ENCODE measurements around the gene STAP2.
"Not testable (repeated sequence)": the region's sequence is repeated elsewhere in the genome, so short reads cannot be mapped to it uniquely, and the experiment has no call there.

The STAP2 gene

DNA sequence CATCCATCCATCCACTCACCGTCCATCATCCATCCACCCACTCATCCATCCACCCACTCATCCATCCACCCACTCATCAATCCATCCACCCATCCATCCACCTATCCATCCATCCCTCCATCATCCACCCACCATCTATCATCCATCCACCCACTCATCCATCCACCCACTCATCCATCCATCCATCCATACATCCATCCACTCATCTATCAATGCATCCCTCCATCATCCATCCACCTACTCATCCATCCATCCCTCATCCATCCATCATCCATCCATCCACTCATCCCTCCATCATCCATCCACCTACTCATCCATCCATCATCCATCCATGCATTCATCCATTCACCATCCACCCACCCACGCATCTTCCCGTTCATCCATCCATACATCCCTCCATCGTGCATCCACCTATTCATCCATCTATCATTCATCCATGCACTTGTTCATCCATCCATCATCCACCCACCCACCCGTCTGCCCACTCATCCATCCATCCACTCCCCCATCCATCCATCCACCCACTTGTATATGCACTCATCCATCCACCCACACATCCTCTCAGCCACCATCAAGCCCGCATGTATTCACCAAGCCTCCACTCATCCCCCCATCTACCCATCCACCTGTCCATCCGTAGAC is 3.6 kb downstream of the STAP2 start:
- no peaks in the 10 kb centered on the region for H3K36me3 ChIP-seq (ENCODE audit: control insufficient read depth, insufficient read depth, low read length, severe bottlenecking)
- H3K9me3 ChIP-seq (ENCODE audit: control insufficient read depth, low read length): no peaks in the 10 kb centered on the region
- no peak for DNase-seq (ENCODE audit: low read depth)
- peaks cover 5% of the 10 kb centered on the region for H3K4me1 ChIP-seq (ENCODE audit: control insufficient read depth, insufficient read depth, low read length)
- H3K27me3 ChIP-seq (replicated peaks; ENCODE audit: control insufficient read depth, insufficient read depth, low read length): no peaks in the 10 kb centered on the region
- H3K4me3 ChIP-seq (ENCODE audit: low read length): no peak overlapping the region
- H3K9ac ChIP-seq (ENCODE audit: low read length): no peak overlapping the region

DNA sequence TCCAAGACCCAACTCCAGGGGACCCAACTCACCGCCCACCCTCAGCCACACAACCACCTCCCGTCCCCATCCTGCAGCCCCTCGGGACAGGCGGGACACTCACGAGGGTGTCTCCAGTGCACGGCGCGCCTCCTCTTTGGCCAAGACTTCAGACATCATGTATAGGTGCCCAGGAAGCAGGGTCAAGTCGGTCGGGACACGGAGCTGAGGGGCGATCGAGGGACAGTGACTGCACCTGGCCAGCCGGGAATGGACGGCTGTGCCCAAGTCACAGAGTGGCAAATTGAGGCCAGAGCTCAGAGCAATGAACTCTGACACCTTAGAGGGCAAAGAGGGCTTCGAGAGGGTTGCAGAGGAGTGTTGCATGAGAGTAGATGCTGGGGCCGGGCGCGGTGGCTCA is 8.8 kb downstream of the STAP2 start:
- H3K9ac ChIP-seq (ENCODE audit: low read length): no peak overlapping the region
- no peaks in the 10 kb centered on the region for H3K36me3 ChIP-seq (ENCODE audit: control insufficient read depth, insufficient read depth, low read length, severe bottlenecking)
- no peak for DNase-seq (ENCODE audit: low read depth)
- H3K4me3 ChIP-seq (ENCODE audit: low read length): no peak overlapping the region
- H3K27me3 ChIP-seq (replicated peaks; ENCODE audit: control insufficient read depth, insufficient read depth, low read length): peaks cover 20% of the 10 kb centered on the region
- no peaks in the 10 kb centered on the region for H3K9me3 ChIP-seq (ENCODE audit: control insufficient read depth, low read length)
- H3K4me1 ChIP-seq (ENCODE audit: control insufficient read depth, insufficient read depth, low read length): no peaks in the 10 kb centered on the region

DNA sequence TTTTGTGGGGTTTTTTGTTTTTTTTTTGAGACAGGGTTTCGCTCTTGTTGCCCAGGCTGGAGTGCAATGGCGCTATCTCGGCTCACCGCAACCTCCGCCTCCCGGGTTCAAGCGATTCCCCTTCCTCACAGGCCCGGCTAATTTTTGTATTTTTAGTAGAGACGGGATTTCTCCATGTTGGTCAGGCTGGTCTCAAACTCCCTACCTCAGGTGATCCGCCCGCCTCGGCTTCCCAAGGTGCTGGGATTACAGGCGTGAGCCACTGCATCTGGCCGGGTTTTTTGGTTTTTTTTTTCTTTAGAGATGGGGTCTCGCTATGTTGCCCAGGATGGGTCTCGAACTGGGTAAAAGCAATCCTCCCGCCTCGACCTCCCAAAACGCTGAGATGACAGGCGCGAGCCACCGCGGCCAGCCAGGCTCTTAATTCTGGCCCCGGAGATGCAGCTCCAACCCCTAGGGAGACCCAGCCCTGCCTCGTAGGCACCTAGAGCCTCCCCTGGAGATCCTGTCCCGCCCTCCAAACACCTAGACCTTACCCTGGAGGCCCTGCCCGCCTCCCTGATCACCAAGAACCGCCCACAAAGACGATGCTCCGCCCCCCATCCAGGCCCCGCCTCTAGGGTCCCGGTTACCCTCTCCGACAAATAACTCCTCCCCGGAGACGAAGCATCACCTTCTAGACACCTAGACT is 9.5 kb downstream of the STAP2 start:
- Histone ChIP-seq H3K4me3 (ENCODE audit: low read length) (peak overlapping the region; percentile 66), H3K27me3 (replicated peaks; ENCODE audit: control insufficient read depth, insufficient read depth, low read length) (peaks cover 20% of the 10 kb centered on the region)
- H3K9ac ChIP-seq (ENCODE audit: low read length); H3K4me1 ChIP-seq (ENCODE audit: control insufficient read depth, insufficient read depth, low read length); H3K9me3 ChIP-seq (ENCODE audit: control insufficient read depth, low read length); DNase-seq (ENCODE audit: low read depth); H3K36me3 ChIP-seq (ENCODE audit: control insufficient read depth, insufficient read depth, low read length, severe bottlenecking): not testable (repeated sequence)

DNA sequence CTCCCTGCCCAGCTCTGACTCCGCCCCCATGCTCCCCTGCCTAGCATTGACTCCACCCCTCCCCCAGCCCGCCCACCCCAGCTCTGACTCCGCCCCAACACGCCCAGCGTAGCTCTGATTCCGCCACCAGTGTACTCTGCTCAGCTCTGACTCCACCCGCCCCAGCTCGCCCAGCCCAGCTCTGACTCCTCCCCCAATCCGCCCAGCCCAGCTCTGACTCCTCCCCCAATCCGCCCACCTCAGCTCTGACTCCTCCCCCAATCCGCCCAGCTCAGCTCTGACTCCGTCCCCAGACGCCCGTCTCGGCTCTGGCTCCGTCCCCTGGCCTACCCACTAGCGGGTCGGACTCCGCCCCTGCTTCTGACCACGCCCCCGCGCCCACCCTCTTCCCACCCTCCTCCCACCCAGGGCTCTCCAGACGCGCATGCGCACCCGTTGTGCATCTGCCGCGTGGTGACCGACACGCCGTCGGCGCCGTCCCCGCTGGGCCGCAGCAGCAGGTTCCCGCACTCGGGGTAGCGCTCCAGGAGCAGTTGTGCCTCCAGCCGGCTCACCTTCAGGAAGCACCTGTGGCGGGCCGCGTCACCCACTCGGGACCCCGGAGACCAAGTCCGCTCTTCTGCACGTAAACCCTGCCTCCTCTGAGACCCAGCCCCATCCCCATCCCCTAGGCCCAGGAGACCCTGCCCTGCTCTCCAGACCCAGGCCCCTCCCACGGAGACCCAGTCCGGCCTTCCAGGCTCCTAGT is 10.2 kb downstream of the STAP2 start:
- Histone ChIP-seq H3K4me1 (ENCODE audit: control insufficient read depth, insufficient read depth, low read length) (no peaks in the 10 kb centered on the region), H3K9me3 (ENCODE audit: control insufficient read depth, low read length) (no peaks in the 10 kb centered on the region), H3K4me3 (ENCODE audit: low read length) (peak overlapping the region; percentile 66), H3K27me3 (replicated peaks; ENCODE audit: control insufficient read depth, insufficient read depth, low read length) (peaks cover 20% of the 10 kb centered on the region), H3K9ac (ENCODE audit: low read length) (no peak overlapping the region), H3K36me3 (ENCODE audit: control insufficient read depth, insufficient read depth, low read length, severe bottlenecking) (no peaks in the 10 kb centered on the region)
- DNase-seq (ENCODE audit: low read depth): peak; percentile 97

DNA sequence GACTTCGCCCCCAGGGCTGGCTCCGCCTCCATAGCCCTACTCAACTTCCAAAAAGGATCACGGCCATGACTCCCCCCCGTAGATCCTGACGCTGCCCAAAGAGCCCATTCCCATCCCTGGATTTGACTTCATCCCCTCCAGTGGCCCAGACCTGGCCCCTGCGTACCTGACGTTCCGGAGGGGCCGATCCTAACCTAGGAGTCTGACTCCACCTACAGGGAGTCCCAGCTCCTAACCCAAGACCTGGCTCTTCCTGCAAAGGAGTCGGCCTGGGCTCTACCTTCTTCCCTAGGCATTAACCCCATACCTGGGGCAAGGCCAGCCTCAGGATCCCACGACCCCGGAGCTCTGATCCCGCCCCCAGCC is 10.8 kb downstream of the STAP2 start:
- no peaks in the 10 kb centered on the region for H3K4me1 ChIP-seq (ENCODE audit: control insufficient read depth, insufficient read depth, low read length)
- H3K4me3 ChIP-seq (ENCODE audit: low read length): no peak overlapping the region
- H3K9me3 ChIP-seq (ENCODE audit: control insufficient read depth, low read length): no peaks in the 10 kb centered on the region
- H3K36me3 ChIP-seq (ENCODE audit: control insufficient read depth, insufficient read depth, low read length, severe bottlenecking): no peaks in the 10 kb centered on the region
- H3K27me3 ChIP-seq (replicated peaks; ENCODE audit: control insufficient read depth, insufficient read depth, low read length): peaks cover 23% of the 10 kb centered on the region
- no peak for DNase-seq (ENCODE audit: low read depth)
- H3K9ac ChIP-seq (ENCODE audit: low read length): no peak overlapping the region

DNA sequence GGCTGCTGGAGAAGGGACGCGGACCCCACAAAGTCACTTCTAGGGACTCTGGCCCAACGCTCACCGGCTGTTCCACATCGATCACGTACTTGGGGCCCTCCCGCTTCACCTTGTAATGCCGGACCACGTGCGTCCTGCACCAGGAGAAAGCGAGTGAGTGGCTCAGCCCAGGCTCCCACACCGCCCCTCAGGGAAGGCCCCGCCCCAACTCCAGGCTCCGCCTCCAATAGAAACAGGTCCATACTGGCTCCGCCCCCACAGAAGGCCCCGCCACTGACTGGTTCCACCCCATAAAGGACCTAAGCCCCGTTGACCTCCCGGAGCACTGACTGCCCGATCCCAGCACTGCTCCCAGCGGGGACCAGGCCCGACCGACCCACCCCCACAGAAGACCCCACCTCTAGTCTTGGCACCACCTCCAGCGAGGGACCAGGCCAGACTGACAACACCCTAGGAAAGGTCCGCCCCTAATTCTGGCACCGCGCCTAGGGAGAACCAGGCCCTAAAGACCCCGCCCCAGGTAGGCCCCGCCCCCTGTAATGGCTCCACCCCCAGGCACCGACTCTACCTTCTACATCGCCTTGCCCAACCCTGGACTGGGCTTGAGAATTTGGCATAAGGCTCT is 11.3 kb downstream of the STAP2 start:
- H3K27me3 ChIP-seq (replicated peaks; ENCODE audit: control insufficient read depth, insufficient read depth, low read length): peaks cover 24% of the 10 kb centered on the region
- no peak overlapping the region for H3K4me3 ChIP-seq (ENCODE audit: low read length)
- no peak overlapping the region for H3K9ac ChIP-seq (ENCODE audit: low read length)
- H3K36me3 ChIP-seq (ENCODE audit: control insufficient read depth, insufficient read depth, low read length, severe bottlenecking): no peaks in the 10 kb centered on the region
- DNase-seq (ENCODE audit: low read depth): peak; percentile 47
- no peaks in the 10 kb centered on the region for H3K4me1 ChIP-seq (ENCODE audit: control insufficient read depth, insufficient read depth, low read length)
- no peaks in the 10 kb centered on the region for H3K9me3 ChIP-seq (ENCODE audit: control insufficient read depth, low read length)

DNA sequence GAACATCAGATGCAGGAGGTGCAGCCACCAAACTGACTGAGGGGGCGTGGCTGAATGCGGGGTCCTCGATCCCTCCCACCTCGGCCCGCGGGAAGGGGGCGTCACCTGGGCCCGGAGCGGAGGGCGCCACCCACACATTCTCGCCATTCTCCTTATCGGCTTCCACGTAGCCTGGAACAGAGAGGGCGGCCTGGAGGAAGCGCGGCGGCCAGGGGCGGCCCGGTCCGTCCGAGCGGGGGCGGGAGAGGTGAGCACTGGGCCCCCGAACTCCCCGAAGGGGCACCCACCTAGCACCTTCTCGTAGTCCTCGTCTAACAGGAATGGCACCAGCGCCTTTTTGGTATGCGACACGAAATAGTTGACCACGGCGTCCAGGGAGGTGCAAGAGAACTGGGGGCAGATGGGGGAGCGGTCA is 11.8 kb downstream of the STAP2 start:
- no peaks in the 10 kb centered on the region for H3K4me1 ChIP-seq (ENCODE audit: control insufficient read depth, insufficient read depth, low read length)
- H3K9me3 ChIP-seq (ENCODE audit: control insufficient read depth, low read length): no peaks in the 10 kb centered on the region
- H3K4me3 ChIP-seq (ENCODE audit: low read length): no peak overlapping the region
- no peak overlapping the region for H3K9ac ChIP-seq (ENCODE audit: low read length)
- H3K36me3 ChIP-seq (ENCODE audit: control insufficient read depth, insufficient read depth, low read length, severe bottlenecking): no peaks in the 10 kb centered on the region
- H3K27me3 ChIP-seq (replicated peaks; ENCODE audit: control insufficient read depth, insufficient read depth, low read length): peaks cover 24% of the 10 kb centered on the region
- no peak for DNase-seq (ENCODE audit: low read depth)

DNA sequence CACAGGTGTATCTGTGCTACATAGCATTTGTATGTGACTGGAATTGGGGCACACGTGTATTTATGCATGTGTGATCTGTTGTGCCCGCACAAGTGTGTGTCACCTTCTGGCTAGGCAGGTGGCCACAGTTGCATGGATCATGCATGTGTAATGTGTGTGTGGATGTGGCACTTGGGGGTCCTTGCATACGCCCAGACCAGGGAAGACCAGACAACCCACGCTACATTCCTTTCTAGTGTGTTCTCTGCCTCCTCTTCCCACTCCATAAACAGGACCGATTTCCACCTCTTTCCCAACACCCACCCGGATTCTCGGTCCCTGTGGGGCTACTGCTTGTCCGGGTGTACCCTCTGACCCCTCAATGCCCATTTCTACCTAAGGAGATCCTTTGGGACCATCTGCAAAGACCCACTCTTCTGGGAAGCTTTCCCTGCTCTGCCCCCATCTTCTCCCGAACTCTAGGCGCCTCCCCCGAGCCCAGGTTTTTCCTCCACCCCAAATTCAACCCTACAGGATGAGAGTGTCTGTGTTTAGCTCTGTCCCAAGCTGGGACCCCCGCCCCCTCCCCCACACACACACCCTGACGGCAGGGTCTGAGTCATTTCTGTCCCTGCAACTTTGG is 12.3 kb downstream of the STAP2 start:
- peaks cover 24% of the 10 kb centered on the region for H3K27me3 ChIP-seq (replicated peaks; ENCODE audit: control insufficient read depth, insufficient read depth, low read length)
- H3K9ac ChIP-seq (ENCODE audit: low read length): no peak overlapping the region
- no peak overlapping the region for H3K4me3 ChIP-seq (ENCODE audit: low read length)
- no peaks in the 10 kb centered on the region for H3K36me3 ChIP-seq (ENCODE audit: control insufficient read depth, insufficient read depth, low read length, severe bottlenecking)
- H3K4me1 ChIP-seq (ENCODE audit: control insufficient read depth, insufficient read depth, low read length): no peaks in the 10 kb centered on the region
- no peaks in the 10 kb centered on the region for H3K9me3 ChIP-seq (ENCODE audit: control insufficient read depth, low read length)
- no peak for DNase-seq (ENCODE audit: low read depth)

DNA sequence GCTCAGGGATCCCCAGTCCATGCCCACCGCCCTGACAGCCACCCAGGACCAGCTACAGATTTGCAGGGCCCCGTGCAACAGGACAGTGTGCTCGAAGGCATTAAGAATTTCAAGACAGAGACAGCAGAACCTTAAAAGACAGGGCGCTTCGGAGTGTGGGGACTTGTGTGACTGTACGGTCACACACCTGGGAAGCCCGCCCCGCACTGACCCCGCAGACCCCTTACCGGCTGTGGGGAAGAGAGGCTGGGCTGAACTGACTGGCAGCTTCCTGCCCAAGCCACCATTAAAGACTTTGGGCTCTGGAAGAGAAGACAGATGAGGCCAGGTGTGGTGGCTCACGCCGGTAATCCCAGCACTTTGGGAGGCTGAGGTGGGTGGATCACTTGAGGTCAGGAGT is 14.4 kb downstream of the STAP2 start:
- no peaks in the 10 kb centered on the region for H3K4me1 ChIP-seq (ENCODE audit: control insufficient read depth, insufficient read depth, low read length)
- H3K27me3 ChIP-seq (replicated peaks; ENCODE audit: control insufficient read depth, insufficient read depth, low read length): peaks cover 37% of the 10 kb centered on the region
- no peak overlapping the region for H3K9ac ChIP-seq (ENCODE audit: low read length)
- no peaks in the 10 kb centered on the region for H3K9me3 ChIP-seq (ENCODE audit: control insufficient read depth, low read length)
- DNase-seq (ENCODE audit: low read depth): no peak
- H3K36me3 ChIP-seq (ENCODE audit: control insufficient read depth, insufficient read depth, low read length, severe bottlenecking): no peaks in the 10 kb centered on the region
- H3K4me3 ChIP-seq (ENCODE audit: low read length): no peak overlapping the region

DNA sequence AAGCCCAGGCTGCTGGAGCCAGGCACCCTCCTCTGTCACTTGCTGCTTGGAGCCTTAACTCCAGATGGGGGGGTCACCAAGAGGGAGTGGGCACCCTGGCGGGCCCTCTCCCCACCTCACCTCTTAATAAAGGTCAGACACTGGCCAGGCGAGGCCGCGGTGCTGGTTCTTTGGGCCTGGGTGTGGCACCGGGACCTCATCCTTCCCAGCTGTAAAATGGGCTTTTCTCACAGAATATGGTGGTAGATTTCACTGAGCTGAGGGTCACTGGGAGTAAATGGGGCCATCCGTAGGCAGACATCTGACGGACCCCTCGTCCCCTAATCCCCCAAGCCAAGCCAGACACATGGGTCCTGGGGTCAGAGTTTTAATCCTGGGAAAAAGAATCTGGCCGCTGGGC is 14.9 kb downstream of the STAP2 start:
- Histone ChIP-seq H3K9me3 (ENCODE audit: control insufficient read depth, low read length) (no peaks in the 10 kb centered on the region), H3K9ac (ENCODE audit: low read length) (no peak overlapping the region), H3K4me3 (ENCODE audit: low read length) (no peak overlapping the region), H3K4me1 (ENCODE audit: control insufficient read depth, insufficient read depth, low read length) (no peaks in the 10 kb centered on the region), H3K27me3 (replicated peaks; ENCODE audit: control insufficient read depth, insufficient read depth, low read length) (peaks cover 38% of the 10 kb centered on the region), H3K36me3 (ENCODE audit: control insufficient read depth, insufficient read depth, low read length, severe bottlenecking) (no peaks in the 10 kb centered on the region)
- DNase-seq (ENCODE audit: low read depth): no peak
